ENCODE measurements around the gene ZNF579.

ZNF579 gene

DNA sequence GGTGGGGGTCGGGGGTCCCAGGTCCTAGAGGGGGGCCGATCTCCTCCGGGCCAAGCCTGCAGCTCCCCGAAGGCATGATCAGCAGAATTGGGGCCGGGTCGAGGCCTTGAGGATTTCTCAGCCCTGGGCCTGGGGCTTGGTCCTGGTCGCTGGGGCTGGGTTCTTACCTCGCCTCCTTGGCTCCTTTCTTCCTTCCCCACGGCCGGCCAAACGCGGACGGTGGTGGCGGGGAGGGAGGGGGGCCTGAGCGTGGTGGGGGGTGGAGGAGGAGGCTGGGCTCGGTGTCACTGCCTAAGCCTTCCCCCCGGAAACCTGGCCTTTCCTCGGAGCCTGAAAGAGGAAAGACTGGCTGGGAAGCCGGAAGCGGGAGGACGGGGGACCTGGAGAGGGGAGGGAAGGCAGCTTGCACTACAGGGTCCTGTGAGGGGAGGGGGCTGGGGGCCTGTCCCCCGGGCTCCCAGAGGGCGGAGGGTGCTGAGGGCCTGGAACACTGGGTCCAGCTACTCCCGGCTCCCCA lies at the start of gene ZNF579:
Gene ZNF579, minus strand, starts transcription at position 221 of the 517 bp plus-strand sequence. CDS start 1,209 bp downstream, outside the sequence.
- DNase-seq (ENCODE audit: low spot score), result peak; percentile 88

- no peak for DNase-seq (ENCODE audit: low spot score)
Observed at GRCh38 chr19:55626350-55626749, 45.7 kb upstream of the ZNF579 start.

DNA sequence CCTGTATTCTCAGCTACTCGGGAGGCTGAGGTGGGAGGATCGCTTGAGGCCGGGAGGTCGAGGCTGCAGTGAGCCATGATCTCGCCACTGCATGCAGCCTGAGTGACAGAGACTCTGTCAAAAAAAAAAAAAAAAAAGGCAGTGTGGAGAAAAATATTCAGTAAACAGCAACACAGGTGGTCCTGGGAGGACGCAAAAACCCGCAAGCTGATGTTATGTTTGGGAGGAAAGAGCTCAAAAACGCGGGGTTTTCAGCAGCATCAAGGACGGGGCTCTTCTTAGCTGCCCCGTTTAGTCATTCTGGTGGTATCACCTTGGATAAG lies 44.3 kb upstream of the ZNF579 start:
- no peak for DNase-seq (ENCODE audit: low spot score)

- peak; percentile 91 for DNase-seq (ENCODE audit: low spot score)
Observed at GRCh38 chr19:55624109-55625003, 43.7 kb upstream of the ZNF579 start, which contains the start of gene ZNF784. Gene ZNF784 (minus strand): TSS chr19:55624566. CDS start chr19:55624561, 5 bp downstream.

DNA sequence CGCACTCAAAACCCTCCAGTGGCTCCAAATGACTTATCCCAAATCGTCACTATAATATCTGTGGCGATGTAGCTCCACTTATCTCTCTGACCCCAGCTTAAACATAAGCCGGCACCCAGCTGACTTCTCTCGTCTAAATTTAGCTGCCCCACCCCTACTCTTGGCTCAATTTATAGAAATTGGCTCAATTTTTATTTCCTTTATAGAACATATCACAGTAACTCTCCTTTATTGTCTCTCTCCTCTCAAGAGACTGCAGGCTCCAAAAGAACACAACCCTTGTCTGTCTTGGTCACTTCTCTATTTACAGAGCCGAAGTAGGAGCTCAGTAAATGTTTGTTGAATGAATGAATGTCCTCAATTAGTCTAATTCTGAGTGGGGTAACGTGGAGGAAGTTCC lies 42.9 kb upstream of the ZNF579 start:
- DNase-seq (ENCODE audit: low spot score), result no peak

DNA sequence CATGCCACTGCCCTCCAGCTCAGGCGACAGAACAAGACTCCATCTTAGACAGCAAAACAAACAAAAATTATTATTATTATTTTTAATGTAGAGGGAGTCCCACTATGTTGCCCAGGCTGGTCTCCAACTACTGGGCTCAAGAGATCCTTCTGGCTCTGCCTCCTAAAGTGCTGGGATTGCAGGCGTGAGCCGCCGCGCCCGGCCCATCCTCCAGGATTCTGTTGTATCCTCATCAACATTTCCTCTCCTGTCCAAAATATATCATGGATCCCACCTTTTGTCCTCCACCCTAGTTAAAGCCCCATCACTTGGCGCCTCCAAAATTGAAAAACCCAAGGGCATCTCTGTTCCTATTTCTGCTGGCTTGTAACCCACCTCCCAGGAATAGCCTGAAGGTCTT lies 42.5 kb upstream of the ZNF579 start:
- no peak for DNase-seq (ENCODE audit: low spot score)

DNA sequence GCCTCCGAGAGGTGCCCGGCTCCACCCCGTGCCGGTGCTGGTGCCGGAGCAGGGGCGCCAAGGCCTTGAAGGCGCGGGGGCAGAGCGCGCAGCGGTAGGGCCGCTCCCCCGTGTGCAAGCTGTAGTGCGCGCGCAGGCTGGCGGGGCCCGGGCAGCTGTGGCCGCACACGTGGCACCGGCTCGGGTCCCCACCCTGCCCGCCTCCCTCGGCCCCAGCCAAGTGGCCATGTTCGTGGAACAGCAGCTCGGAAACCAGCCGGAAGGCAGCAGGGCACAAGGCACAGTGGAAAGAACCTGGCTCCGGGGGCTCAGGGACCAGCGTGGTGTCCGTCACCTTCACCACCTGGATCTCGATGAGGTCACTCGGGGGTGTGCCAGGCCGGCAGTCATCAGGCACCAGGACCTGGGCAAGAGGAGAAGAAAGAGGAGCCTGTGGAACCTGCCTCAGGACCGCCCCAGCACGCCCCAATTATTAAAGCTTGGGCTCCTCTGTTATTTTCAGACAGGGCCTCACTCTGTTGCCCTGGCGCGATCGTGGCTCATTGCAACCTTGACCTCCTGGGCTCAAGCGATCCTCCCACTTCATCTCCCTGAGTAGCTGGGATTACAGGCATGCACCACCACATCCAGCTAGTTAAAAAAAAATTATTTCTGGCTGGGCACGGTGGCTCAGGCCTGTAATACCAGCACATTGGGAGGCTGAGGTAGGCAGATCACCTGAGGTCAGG lies 41.8 kb upstream of the ZNF579 start:
- no peak for DNase-seq (ENCODE audit: low spot score)

GRCh38 chr19:55621673-55622231 lies 41.1 kb upstream of the ZNF579 start:
- no peak for DNase-seq (ENCODE audit: low spot score)

- no peak for DNase-seq (ENCODE audit: low spot score)
Observed at GRCh38 chr19:55621205-55621672, 40.6 kb upstream of the ZNF579 start.

DNA sequence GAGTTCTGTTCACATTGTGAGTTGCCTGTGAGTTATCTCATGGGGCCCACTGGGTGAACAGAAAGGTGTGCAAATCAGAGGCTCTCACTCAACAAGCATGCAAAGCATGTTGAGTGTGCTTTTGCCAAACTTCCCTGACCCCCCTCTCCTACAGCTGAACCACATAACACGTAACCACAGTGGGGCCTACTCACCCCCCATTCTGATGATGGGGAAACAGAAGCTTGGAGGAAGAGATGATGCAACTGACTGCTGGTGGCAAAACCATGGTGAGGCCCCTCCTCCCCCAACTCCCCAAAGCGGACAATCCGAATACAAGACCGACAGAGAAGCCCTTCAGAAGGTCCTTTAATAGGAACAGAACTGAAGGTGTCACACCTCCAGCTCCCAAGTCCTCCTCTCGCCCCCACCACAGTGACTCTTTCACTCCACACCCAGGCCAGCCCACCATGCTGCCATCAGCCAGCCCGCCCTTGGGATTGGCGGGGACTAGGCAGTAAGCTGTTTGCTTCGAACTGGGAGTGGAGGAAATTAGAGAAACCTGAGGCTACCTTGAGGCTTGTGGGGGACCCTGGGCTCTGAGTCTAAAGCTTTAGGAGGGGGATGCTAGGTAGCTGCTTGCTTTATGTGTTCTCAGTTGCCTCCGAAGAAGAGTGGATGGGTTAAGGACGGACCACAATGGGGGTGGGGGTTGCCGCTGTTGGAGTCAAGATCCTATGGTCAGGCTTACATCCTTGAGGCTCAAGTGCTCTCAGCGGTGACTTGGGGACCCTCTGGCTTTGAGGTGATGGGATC lies 40.0 kb upstream of the ZNF579 start:
- no peak for DNase-seq (ENCODE audit: low spot score)

DNA sequence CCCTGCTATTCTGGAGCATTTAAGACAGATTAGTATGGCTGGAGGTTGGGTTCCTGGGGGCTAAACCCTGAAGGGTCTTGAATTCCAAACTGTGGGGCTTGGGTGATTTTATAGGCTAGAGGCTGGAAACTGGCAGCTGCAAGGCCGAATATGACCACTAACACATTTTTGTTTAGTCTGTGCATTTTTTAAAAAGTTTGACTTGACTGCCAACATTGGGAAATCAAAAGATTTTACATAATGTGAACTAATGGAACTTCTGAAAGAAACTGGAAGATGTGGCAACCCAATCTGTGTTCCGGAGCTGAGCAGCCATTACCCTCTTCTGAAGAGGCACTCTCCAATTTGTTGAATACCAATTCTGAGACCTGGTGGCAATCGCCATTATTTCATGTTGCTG lies 38.6 kb upstream of the ZNF579 start:
- no peak for DNase-seq (ENCODE audit: low spot score)

GRCh38 chr19:55618426-55618825 lies 37.8 kb upstream of the ZNF579 start:
- DNase-seq (ENCODE audit: low spot score), result no peak

DNA sequence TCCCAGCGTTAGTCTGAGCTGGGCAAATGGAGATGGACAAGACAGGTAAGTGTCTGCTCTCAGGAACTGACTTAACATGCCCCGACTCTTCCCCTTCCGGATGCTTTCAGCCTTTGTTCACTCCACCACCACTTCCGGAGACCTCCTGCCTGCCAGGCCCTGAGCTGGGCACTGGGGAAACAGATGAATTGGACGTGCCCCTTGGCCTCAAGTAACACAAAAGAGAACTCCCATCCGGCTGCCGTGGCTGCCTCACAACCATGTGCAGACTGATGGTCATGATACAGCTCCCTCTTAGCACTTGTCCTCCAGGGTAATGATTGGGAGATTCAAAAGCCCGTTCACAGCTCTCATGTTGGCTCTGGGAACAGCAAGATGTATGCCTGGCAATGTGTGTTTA lies 36.8 kb upstream of the ZNF579 start:
- no peak for DNase-seq (ENCODE audit: low spot score)

DNA sequence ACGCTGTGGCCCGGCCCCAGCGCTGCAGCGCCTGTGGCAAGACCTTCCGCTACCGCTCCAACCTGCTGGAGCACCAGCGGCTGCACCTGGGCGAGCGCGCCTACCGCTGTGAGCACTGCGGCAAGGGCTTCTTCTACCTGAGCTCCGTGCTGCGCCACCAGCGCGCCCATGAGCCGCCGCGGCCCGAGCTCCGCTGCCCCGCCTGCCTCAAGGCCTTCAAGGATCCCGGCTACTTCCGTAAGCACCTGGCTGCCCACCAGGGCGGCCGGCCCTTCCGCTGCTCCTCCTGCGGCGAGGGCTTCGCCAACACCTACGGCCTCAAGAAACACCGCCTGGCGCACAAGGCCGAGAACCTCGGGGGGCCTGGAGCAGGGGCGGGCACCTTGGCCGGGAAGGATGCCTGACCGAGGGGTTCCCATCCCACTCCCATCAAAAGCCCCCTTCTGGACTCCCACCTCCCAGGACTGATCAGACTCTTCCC lies 35.8 kb upstream of the ZNF579 start:
- no peak for DNase-seq (ENCODE audit: low spot score)

DNA sequence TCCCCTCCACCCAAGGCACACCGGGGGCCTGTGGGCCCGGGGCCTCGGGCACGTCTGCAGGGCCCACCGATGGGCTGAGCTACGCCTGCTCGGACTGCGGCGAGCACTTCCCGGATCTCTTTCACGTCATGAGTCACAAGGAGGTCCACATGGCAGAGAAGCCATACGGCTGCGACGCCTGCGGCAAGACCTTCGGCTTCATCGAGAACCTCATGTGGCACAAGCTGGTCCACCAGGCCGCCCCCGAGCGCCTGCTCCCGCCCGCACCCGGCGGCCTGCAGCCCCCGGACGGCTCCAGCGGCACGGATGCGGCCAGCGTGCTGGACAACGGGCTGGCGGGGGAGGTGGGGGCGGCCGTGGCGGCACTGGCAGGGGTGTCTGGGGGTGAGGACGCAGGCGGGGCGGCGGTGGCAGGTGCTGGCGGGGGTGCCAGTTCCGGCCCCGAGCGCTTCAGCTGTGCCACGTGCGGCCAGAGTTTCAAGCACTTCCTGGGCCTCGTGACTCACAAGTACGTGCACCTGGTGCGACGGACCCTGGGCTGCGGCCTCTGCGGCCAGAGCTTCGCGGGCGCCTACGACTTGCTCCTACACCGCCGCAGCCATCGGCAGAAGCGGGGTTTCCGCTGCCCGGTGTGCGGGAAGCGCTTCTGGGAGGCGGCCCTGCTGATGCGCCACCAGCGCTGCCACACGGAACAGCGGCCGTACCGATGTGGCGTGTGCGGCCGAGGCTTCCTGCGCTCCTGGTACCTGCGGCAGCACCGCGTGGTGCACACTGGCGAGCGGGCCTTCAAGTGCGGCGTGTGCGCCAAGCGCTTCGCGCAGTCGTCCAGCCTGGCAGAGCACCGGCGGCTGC lies 35.1 kb upstream of the ZNF579 start:
- DNase-seq (ENCODE audit: low spot score), result no peak

- DNase-seq (ENCODE audit: low spot score), result no peak
Observed at GRCh38 chr19:55614711-55615542, 34.3 kb upstream of the ZNF579 start.

GRCh38 chr19:55613930-55614710 lies 33.5 kb upstream of the ZNF579 start:
- no peak for DNase-seq (ENCODE audit: low spot score)

DNA sequence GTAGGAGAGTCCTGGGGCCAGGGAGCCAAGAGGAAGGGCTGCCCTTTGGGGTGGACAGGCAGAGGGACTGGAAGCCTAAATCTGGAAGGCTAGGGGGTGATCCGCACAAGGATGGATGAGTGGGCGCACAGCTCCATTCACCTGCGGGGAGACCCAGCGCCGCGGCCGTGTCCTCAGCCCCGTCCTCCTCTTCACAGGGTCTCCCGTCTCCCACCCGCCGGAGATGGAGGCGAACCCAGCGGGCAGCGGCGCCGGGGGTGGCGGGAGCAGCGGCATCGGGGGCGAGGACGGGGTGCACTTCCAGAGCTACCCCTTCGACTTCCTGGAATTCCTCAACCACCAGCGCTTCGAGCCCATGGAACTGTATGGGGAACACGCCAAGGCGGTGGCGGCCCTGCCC lies 32.7 kb upstream of the ZNF579 start:
- no peak for DNase-seq (ENCODE audit: low spot score)
